Activated T-cell treated with anti-CD3 and anti-CD28 coated beads for 4 hours (primary cell): ENCODE data around the gene DPYD.

ENCODE experiments used
- DNase-seq: peaks from one replicate; pipeline ENCODE4 v3.0.0-alpha.2; 2020

The DPYD gene

GRCh38 chr1:97906567-97907241 is 14.1 kb downstream of the DPYD start:
- no peak for DNase-seq

GRCh38 chr1:97905141-97905940 is 15.5 kb downstream of the DPYD start:
- DNase-seq: no peak

GRCh38 chr1:97904534-97904933 is 16.3 kb downstream of the DPYD start:
- DNase-seq: no peak

- no peak for DNase-seq
Measured at GRCh38 chr1:97903626-97904025, 17.2 kb downstream of the DPYD start.

- DNase-seq: no peak
Measured at GRCh38 chr1:97902067-97902466, 18.8 kb downstream of the DPYD start.

- DNase-seq: no peak
Measured at GRCh38 chr1:97901017-97901658, 19.7 kb downstream of the DPYD start.

- DNase-seq: no peak
Measured at GRCh38 chr1:97898948-97899347, 21.9 kb downstream of the DPYD start.

GRCh38 chr1:97895278-97895677 is 25.6 kb downstream of the DPYD start:
- no peak for DNase-seq

- no peak for DNase-seq
Measured at GRCh38 chr1:97893844-97894243, 27.0 kb downstream of the DPYD start.

- no peak for DNase-seq
Measured at GRCh38 chr1:97886199-97886598, 34.6 kb downstream of the DPYD start.

- DNase-seq: no peak
Measured at GRCh38 chr1:97883823-97884222, 37.0 kb downstream of the DPYD start.

- no peak for DNase-seq
Measured at GRCh38 chr1:97877307-97877706, 43.5 kb downstream of the DPYD start.

GRCh38 chr1:97875996-97876395 is 44.8 kb downstream of the DPYD start:
- DNase-seq: no peak

- no peak for DNase-seq
Measured at GRCh38 chr1:97870589-97870988, 50.2 kb downstream of the DPYD start.

- DNase-seq: no peak
Measured at GRCh38 chr1:97869441-97869840, 51.4 kb downstream of the DPYD start.

GRCh38 chr1:97867127-97867526 is 53.7 kb downstream of the DPYD start:
- no peak for DNase-seq

GRCh38 chr1:97864615-97865014 is 56.2 kb downstream of the DPYD start:
- no peak for DNase-seq

- DNase-seq: no peak
Measured at GRCh38 chr1:97853221-97853620, 67.6 kb downstream of the DPYD start.

GRCh38 chr1:97849345-97850340 is 71.2 kb downstream of the DPYD start:
- DNase-seq: no peak

GRCh38 chr1:97845805-97846204 is 75.0 kb downstream of the DPYD start:
- DNase-seq: no peak

- DNase-seq: no peak
Measured at GRCh38 chr1:97844552-97845089, 76.2 kb downstream of the DPYD start.

GRCh38 chr1:97841338-97841737 is 79.5 kb downstream of the DPYD start:
- no peak for DNase-seq
